NCI-H2196 (cell line): ENCODE data around the gene HERC5.
"Not testable (repeated sequence)": the region's sequence is repeated elsewhere in the genome, so short reads cannot be mapped to it uniquely, and the experiment has no call there.

Experiments
- DNase-seq: peaks from one replicate; lab custom pipeline; 2025; ENCODE audit not compliant: unreplicated experiment; lab: John Stamatoyannopoulos, UW

Gene HERC5

DNA sequence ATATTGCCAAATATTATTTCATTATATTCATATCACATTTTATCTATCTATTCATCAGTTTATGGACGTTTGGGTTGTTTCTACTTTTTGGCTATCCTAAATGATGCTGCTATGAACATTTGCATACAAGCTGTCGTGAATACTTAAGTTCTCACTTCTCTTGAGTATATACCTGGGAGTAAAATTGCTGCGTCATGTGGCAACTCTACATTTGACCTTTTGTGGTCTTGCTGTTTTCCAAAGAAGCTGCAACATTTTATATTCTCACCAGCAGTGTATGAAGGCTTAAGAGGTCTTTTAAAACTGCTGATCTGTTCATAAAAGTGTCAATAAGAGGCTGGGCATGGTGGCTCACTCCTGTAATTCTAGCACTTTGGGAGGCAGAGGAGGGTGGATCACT is 60.9 kb downstream of the HERC5 start:
- DNase-seq = no peak

GRCh38 chr4:88518911-88519310 is 62.0 kb downstream of the HERC5 start:
- DNase-seq = no peak

- no peak for DNase-seq
These were observed 65.9 kb downstream of the HERC5 start for GRCh38 chr4:88522702-88523324.

GRCh38 chr4:88523325-88524129 is 66.6 kb downstream of the HERC5 start, which contains the start of gene PYURF:
Gene PYURF (minus strand): TSS chr4:88523776. CDS start chr4:88523700, 76 bp downstream.
- DNase-seq = peak; percentile 76

DNA sequence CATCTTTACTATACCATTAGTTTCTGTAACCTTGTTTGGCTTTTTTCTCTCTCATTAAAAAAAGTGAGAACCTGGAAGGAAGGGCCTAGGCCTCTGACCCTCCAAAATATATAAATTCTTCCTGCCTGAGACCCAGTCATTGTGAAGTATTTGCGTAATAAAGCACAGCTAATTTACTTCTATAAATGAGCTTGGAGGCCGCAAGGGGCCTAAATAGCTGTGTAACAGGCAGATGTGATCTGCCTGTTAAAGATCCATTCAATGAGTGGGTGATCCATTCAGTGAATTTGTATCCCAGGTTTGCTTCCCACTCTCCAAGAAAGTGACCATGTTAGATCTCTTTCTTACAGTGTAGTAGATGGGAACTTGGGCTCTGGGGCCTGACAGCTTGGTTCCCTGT is 67.3 kb downstream of the HERC5 start:
- no peak for DNase-seq

- no peak for DNase-seq
These were observed 69.4 kb downstream of the HERC5 start for GRCh38 chr4:88526221-88526815.

- DNase-seq = no peak
These were observed 70.9 kb downstream of the HERC5 start for GRCh38 chr4:88527787-88528186.

DNA sequence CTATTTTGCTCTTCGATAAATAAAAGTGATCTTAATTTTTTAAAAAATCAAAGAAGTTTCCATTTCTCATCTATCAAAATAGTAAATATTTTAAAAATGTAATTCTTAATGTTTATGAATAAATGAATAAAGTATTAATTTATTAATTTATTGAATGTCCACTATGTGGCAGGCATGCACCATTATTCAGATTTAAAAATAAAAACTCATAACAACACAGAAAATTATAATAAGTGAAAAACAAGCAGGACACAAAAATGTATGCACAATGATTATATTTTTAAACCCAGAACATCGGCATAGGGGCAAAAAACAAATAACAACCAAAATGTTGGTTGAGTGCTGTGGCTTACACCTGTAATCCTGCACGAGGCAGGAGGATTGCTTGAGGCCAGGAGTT is 71.9 kb downstream of the HERC5 start:
- no peak for DNase-seq

DNA sequence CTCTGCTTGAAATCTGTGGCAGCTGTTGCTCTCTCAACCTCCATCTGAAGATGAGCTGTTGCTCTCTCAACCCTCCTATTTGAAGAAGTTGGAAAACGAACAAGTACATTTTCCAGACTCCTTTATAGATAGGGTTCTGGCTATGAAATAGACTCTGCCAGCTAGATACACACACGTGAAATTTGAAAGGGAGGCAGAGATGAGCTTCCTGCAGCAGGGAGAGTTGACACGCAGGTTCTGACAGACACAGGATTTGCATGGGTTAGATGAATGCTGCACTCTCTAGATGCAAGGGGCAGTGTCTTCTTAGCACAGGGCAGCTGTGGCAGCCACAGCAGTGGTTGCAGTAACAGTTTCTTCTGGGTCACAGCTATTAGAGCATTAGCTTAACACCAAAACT is 74.6 kb downstream of the HERC5 start:
- no peak for DNase-seq

GRCh38 chr4:88533088-88533790 is 76.3 kb downstream of the HERC5 start:
- no peak for DNase-seq

DNA sequence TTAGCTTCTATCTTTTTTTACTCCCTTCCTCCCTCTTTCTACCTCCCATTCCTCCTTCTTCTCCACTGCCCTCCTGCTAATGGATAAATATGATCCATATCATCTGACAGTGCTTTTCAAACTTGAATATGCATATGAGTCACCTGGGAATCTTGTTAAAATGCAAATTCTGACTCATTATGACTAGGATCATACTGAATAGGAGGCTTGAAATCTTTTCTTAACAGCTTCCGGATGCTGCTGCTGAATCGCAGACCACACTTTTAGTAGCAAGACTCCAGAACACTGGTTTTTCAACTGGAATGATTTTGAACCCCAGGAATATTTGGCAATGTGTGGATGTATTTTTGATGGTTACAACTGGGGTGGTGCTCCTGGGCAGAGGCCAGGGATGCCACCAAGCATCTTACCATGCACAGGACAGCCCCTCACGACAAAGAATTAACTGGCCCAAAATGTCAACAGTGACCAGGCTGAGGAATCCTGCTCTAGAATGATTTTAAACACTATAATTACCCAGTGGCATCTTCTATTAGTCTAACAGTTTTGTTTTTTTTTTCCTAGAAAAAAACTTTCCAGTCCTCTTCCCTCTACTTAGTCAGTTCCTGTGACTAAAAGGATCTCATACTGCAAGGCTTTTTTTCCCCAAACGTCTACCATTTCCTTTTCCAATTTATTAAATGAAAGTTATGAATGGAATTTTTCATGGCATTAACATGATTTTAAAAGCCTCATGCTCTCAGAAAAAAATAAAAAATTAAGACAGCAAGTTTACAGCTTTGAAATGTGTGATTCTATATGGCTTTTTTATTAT is 77.2 kb downstream of the HERC5 start:
- no peak for DNase-seq

GRCh38 chr4:88535090-88535755 is 78.3 kb downstream of the HERC5 start:
- DNase-seq = no peak

DNA sequence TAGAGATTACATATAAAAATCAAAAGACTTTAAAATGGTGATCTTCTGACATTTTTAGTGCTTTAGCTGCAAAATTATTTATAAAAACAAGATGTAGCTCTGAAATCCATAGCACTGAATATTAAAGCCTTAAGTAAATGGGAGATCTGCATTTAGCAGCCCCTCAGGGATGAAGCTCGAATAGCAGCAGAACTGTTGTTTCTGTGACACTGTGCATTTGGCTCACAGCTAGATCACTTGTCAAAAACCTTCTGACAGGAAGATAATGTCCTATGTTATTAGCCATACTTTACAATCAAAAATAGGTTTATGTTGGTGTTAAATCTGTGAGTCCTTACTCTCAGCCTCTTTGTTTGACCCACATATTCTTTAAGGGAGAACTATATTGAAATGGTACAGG is 80.8 kb downstream of the HERC5 start:
- no peak for DNase-seq

DNA sequence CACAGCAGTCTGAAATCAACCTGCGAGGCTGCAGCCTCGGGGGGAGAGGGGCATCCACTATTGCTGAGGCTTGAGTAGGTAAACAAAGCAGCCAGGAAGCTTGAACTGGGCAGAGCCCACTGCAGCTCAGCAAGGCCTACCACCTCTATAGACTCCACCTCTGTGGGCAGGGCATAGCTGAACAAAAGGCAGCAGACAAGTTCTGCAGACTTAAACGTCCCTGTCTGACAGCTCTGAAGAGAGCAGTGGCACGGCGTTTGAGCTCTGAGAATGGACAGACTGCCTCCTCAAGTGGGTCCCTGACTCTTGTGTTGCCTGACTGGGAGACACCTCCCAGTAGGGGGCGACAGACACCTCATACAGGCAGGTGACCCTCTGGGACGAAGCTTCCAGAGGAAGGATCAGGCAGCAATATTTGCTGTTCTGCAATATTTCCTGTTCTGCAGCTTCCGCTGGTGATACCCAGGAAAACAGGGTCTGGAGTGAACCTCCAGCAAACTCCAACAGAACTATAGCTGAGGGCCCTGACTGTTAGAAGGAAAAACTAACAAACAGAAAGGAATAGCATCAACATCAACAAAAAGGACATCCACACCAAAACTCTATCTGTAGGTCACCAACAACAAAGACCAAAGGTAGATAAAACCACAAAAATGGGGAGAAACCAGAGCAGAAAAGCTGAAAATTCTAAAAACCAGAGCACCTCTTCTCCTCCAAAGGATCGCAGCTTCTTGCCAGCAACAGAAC is 82.6 kb downstream of the HERC5 start:
- DNase-seq = not testable (repeated sequence)

DNA sequence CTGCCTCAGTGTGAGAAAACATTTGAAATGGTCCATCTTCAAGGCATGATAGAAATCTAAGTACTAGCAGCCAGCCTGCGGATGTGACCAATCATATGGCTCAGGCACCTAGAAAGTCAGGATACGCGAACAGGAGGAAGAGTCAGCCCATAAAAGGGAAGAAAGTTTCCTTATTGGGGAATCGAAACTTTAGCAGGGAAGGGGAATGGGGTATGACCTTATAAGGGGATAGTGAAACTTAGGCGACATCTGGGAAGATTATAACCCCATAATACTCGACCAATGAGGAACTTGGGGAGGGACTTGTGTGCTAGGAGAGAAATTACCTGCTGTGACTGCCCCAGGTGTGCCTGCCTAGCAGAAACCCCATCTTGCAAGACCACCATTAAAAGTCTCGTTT is 92.9 kb downstream of the HERC5 start:
- no peak for DNase-seq
